B cell (primary cell): ENCODE data around the gene FOXL2. TPM values are rescaled to one million over a fixed set of nuclear protein-coding genes. Genes with fewer than 3 reads are reported as not detected.

Experiments used
- ATAC-seq: fragments of 200-7000 bp; cut with Tn5 transposase; one replicate; pipeline ENCODE4 v1.10.0; 2021; ENCODE audit warnings: low read depth, mild to moderate bottlenecking, moderate number of reproducible peaks, moderate library complexity
- CTCF ChIA-PET: fragments of 350-600 bp; sonication (Branson Sonifier 250); formaldehyde crosslinking; loops from one replicate; lab custom pipeline; 2021; ENCODE audit warnings: antibody characterized with exemption, inconsistent platforms; lab: Charles Lee
- POLR2A ChIA-PET: fragments of 350-600 bp; sonication (Branson Sonifier 250); formaldehyde crosslinking; loops from one replicate; lab custom pipeline; 2021; ENCODE audit warnings: antibody characterized with exemption; lab: Charles Lee
- DNase-seq: peaks from one replicate; pipeline ENCODE4 v3.0.0; 2013
- H2AFZ ChIP-seq: 2 replicates; pipeline ENCODE4 v1.6.1; 2012; ENCODE audit warnings: mild to moderate bottlenecking, low read depth, low read length; ENCODE audit not compliant: insufficient read depth, poor library complexity, severe bottlenecking
- H3K27ac ChIP-seq, 2 donors: 1 replicate in 1 of 2; 2 replicates in 1 of 2; pipeline ENCODE4 v1.5.1; 2012 to 2013; ENCODE audit warnings: low read length in 2 of 2, mild to moderate bottlenecking in 2 of 2, moderate library complexity in 1 of 2
- H3K27me3 ChIP-seq, 4 experiments: fragments of 200-600 bp in 1 of 4; sonication (generic) in 1 of 4; replicated peaks in 1 of 4; 1 replicate in 2 of 4; 2 replicates in 2 of 4; pipeline versions ENCODE4 v1.6.1 to v1.7.0; 2013 to 2016; ENCODE audit warnings: low read length in 3 of 4, mild to moderate bottlenecking in 2 of 4, mixed read lengths in 1 of 4, moderate library complexity in 1 of 4; ENCODE audit not compliant: insufficient read depth in 4 of 4, control insufficient read depth in 3 of 4; ENCODE audit errors: control extremely low read depth in 1 of 4
- H3K36me3 ChIP-seq, 2 experiments: replicated peaks in 1 of 2; 1 replicate in 1 of 2; 2 replicates in 1 of 2; pipeline versions ENCODE4 v1.6.1 to v1.7.1; 2013; ENCODE audit warnings: low read length in 1 of 2; ENCODE audit not compliant: insufficient read depth in 2 of 2, control insufficient read depth in 1 of 2; ENCODE audit errors: control extremely low read depth in 1 of 2, extremely low read depth in 1 of 2
- H3K4me1 ChIP-seq, 2 donors: fragments of 200-600 bp in 1 of 2; sonication (generic) in 1 of 2; 1 replicate in 1 of 2; 2 replicates in 1 of 2; pipeline versions ENCODE4 v1.5.1 to v1.6.1; 2013 to 2017; ENCODE audit warnings: low read length in 2 of 2; ENCODE audit not compliant: control insufficient read depth in 2 of 2, insufficient read depth in 2 of 2
- H3K4me2 ChIP-seq: replicated peaks from 2 replicates; pipeline ENCODE3; 2012; ENCODE audit warnings: mild to moderate bottlenecking, low read depth, low read length; ENCODE audit not compliant: poor library complexity, severe bottlenecking
- H3K4me3 ChIP-seq, 5 experiments: fragments of 200-600 bp in 1 of 5; sonication (generic) in 1 of 5; 1 replicate in 3 of 5; 2 replicates in 2 of 5; pipeline versions ENCODE4 v1.5.1 to v1.7.0; 2011 to 2016; ENCODE audit warnings: low read length in 4 of 5, mild to moderate bottlenecking in 4 of 5, low read depth in 2 of 5, control low read depth in 1 of 5, moderate library complexity in 1 of 5; ENCODE audit not compliant: insufficient read depth in 1 of 5; ENCODE audit errors: control extremely low read depth in 1 of 5, extremely low read depth in 1 of 5
- H3K79me2 ChIP-seq: fragments of 200-600 bp; sonication (generic); one replicate; pipeline ENCODE4 v1.6.0; 2016; ENCODE audit warnings: low read length; ENCODE audit not compliant: control insufficient read depth, insufficient read depth
- H3K9ac ChIP-seq: fragments of 200-600 bp; sonication (generic); 2 replicates; pipeline ENCODE4 v1.6.1; 2017; ENCODE audit warnings: mild to moderate bottlenecking, low read length, moderate library complexity
- H3K9me3 ChIP-seq, 3 donors: one replicate each; pipeline versions ENCODE4 v1.6.1 to v1.7.1; 2013; ENCODE audit warnings: low read length in 2 of 3; ENCODE audit not compliant: control insufficient read depth in 2 of 3, insufficient read depth in 1 of 3; ENCODE audit errors: control extremely low read depth in 1 of 3
- H4K20me1 ChIP-seq: 2 replicates; pipeline ENCODE4 v1.6.0; 2012; ENCODE audit warnings: mild to moderate bottlenecking, low read length; ENCODE audit not compliant: insufficient read depth, control insufficient read depth, poor library complexity, severe bottlenecking
- H3K27ac Mint-ChIP-seq: one replicate; pipeline ENCODE4 v1.8.0; 2021; ENCODE audit warnings: mixed read lengths
- H3K27me3 Mint-ChIP-seq: one replicate; pipeline ENCODE4 v1.8.0; 2021; ENCODE audit warnings: mixed read lengths
- H3K4me1 Mint-ChIP-seq: one replicate; pipeline ENCODE4 v1.8.0; 2021; ENCODE audit warnings: mixed read lengths
- H3K4me3 Mint-ChIP-seq: one replicate; pipeline ENCODE4 v1.8.0; 2021; ENCODE audit warnings: mixed read lengths
- H3K9me3 Mint-ChIP-seq: one replicate; pipeline ENCODE4 v1.8.0; 2022; ENCODE audit warnings: mixed read lengths; ENCODE audit not compliant: insufficient read depth
- CTCF ChIP-seq: fragments of 200-600 bp; IDR thresholded peaks from one replicate; pipeline ENCODE4 v1.8.0; 2022; ENCODE audit warnings: antibody characterized with exemption, mild to moderate bottlenecking
- EZH2 ChIP-seq: IDR thresholded peaks from 2 replicates; pipeline ENCODE4 v1.6.1; 2012; ENCODE audit warnings: borderline replicate concordance, low read depth, mild to moderate bottlenecking, moderate library complexity, low read length; ENCODE audit not compliant: insufficient read depth, poor library complexity, severe bottlenecking
- WGBS: methylation state at CpG from one replicate; pipeline ENCODE4 v1.1.5; 2013; ENCODE audit warnings: missing lambda C conversion rate; ENCODE audit not compliant: insufficient coverage; 5-methylcytosine and 5-hydroxymethylcytosine counted together
- intact Hi-C: fragments of 100-400 bp; cut with micrococcal nuclease; formaldehyde crosslinking; loops from one replicate; pipeline ENCODE4 v1.10.0; 2022
- polyA plus RNA-seq: library from polyadenylated mRNA; depleted of rRNA; stranded (reverse); fragments of >200 nt; gene quantifications from 2 replicates; pipeline ENCODE4 v1.2.3, GENCODE V29; 2012
- total RNA-seq, 2 donors: library from RNA; stranded (reverse); fragments of 120-200 nt in 1 of 2; gene quantifications; 1 replicate in 1 of 2; 2 replicates in 1 of 2; pipeline versions ENCODE4 v1.2.3 to v1.2.4, GENCODE V29; 2013 to 2022

Gene FOXL2
- total and polyA plus RNA-seq, 2 donors (not counting 1 experiment from before 2014, with no cell fraction given), result not detected

GRCh38 chr3:138984816-138985215 lies 37.9 kb upstream of the FOXL2 start:
- intact Hi-C loops, result no loop called here
- Histone ChIP-seq H3K9me3 (no peaks in the 10 kb centered on the region), H3K27ac (no peak overlapping the region), H3K79me2 (no peaks in the 10 kb centered on the region), H3K4me2 (no peak overlapping the region), H3K9ac (no peak overlapping the region), H2AFZ (no peak overlapping the region), H3K4me3 (no peak overlapping the region), H3K27me3 (no peaks in the 10 kb centered on the region), H4K20me1 (no peaks in the 10 kb centered on the region), H3K4me1 (no peaks in the 10 kb centered on the region), H3K36me3 (no peaks in the 10 kb centered on the region)
- CTCF ChIA-PET, result interaction anchor here (0.8 kb wide), 1 partner anchor 49 kb away, joined by 4 read pairs; no protein-coding TSS in a partner anchor
- peaks cover 26% of the 10 kb centered on the region for H3K27me3 Mint-ChIP-seq
- no peak for DNase-seq
- no peak for ATAC-seq
- 39% methylated on average over 2 of the region's 3 CpGs for WGBS
- H3K4me3 Mint-ChIP-seq, result no peak overlapping the region
- no peaks in the 10 kb centered on the region for H3K4me1 Mint-ChIP-seq
- POLR2A ChIA-PET, result no interaction called here
- TF ChIP-seq CTCF (no peak), EZH2 (no peak)
- H3K27ac Mint-ChIP-seq, result no peak overlapping the region
- H3K9me3 Mint-ChIP-seq, result no peaks in the 10 kb centered on the region

- DNase-seq (no peak), ATAC-seq (no peak)
- H3K9ac ChIP-seq, result no peak overlapping the region
- no peak overlapping the region for H2AFZ ChIP-seq
- Mint-ChIP-seq H3K27me3 (peaks cover 14% of the 10 kb centered on the region), H3K27ac (no peak overlapping the region), H3K9me3 (no peaks in the 10 kb centered on the region), H3K4me1 (no peaks in the 10 kb centered on the region), H3K4me3 (no peak overlapping the region)
- H3K9me3 ChIP-seq, result no peaks in the 10 kb centered on the region
- H4K20me1 ChIP-seq, result no peaks in the 10 kb centered on the region
- no peaks in the 10 kb centered on the region for H3K36me3 ChIP-seq
- no peak overlapping the region for H3K4me3 ChIP-seq
- intact Hi-C loops, result no loop called here
- no peak overlapping the region for H3K27ac ChIP-seq
- no peaks in the 10 kb centered on the region for H3K27me3 ChIP-seq
- ChIA-PET CTCF (no interaction called here), POLR2A (no interaction called here)
- H3K4me1 ChIP-seq, result no peaks in the 10 kb centered on the region
- H3K79me2 ChIP-seq, result no peaks in the 10 kb centered on the region
- no peak overlapping the region for H3K4me2 ChIP-seq
- no peak for TF ChIP-seq EZH2
- no peak for TF ChIP-seq CTCF
Observed at GRCh38 chr3:138976047-138976446, 29.1 kb upstream of the FOXL2 start.
